H9 (cell line): Measurements from ENCODE around the gene LAMP5. TPM values are rescaled to one million over a fixed set of nuclear protein-coding genes. Genes with fewer than 3 reads are reported as not detected.

ENCODE experiments used
- DNase-seq: peaks from one replicate; pipeline ENCODE4 v3.0.0-alpha.2; 2017
- H2AFZ ChIP-seq: one replicate; pipeline ENCODE4 v1.6.1; 2013; ENCODE audit warnings: mild to moderate bottlenecking, low read length, control low read depth, moderate library complexity
- H2AK5ac ChIP-seq: 2 replicates; pipeline ENCODE4 v1.6.1; 2013; ENCODE audit warnings: low read length, control low read depth, mixed read lengths; ENCODE audit not compliant: insufficient read length
- H2BK120ac ChIP-seq: one replicate; pipeline ENCODE4 v1.6.1; 2013; ENCODE audit warnings: low read depth, mild to moderate bottlenecking, low read length, control low read depth, inconsistent platforms; ENCODE audit not compliant: poor library complexity, severe bottlenecking
- H2BK12ac ChIP-seq: 2 replicates; pipeline ENCODE4 v1.6.1; 2013; ENCODE audit warnings: low read length, control low read depth, mixed read lengths, low read depth; ENCODE audit not compliant: insufficient read length
- H2BK15ac ChIP-seq: 2 replicates; pipeline ENCODE4 v1.6.1; 2013; ENCODE audit warnings: low read depth, low read length, control low read depth
- H2BK20ac ChIP-seq: one replicate; pipeline ENCODE4 v1.6.1; 2013; ENCODE audit warnings: low read depth, mild to moderate bottlenecking, low read length, control low read depth, inconsistent platforms; ENCODE audit not compliant: poor library complexity, severe bottlenecking
- H2BK5ac ChIP-seq: 2 replicates; pipeline ENCODE4 v1.6.1; 2013; ENCODE audit warnings: low read length, control low read depth, mixed read lengths; ENCODE audit not compliant: insufficient read length
- H3K14ac ChIP-seq: 2 replicates; pipeline ENCODE4 v1.6.1; 2013; ENCODE audit warnings: low read length, control low read depth; ENCODE audit not compliant: insufficient read depth
- H3K18ac ChIP-seq: 2 replicates; pipeline ENCODE4 v1.6.1; 2013; ENCODE audit warnings: low read depth, mild to moderate bottlenecking, mixed read lengths, low read length, control low read depth; ENCODE audit not compliant: insufficient read length
- H3K23ac ChIP-seq: 2 replicates; pipeline ENCODE4 v1.6.1; 2013; ENCODE audit warnings: low read length, control low read depth, mixed read lengths, low read depth; ENCODE audit not compliant: insufficient read length
- H3K23me2 ChIP-seq: 2 replicates; pipeline ENCODE4 v1.6.1; 2013; ENCODE audit warnings: low read depth, mild to moderate bottlenecking, mixed read lengths, low read length, control low read depth; ENCODE audit not compliant: insufficient read length, poor library complexity, severe bottlenecking
- H3K27ac ChIP-seq: 2 replicates; pipeline ENCODE4 v1.5.1; 2013; ENCODE audit warnings: low read length, control low read depth, mixed read lengths, low read depth; ENCODE audit not compliant: insufficient read length
- H3K27me3 ChIP-seq: 2 replicates; pipeline ENCODE4 v1.6.1; 2013; ENCODE audit warnings: low read length, control low read depth, inconsistent platforms; ENCODE audit not compliant: insufficient read depth
- H3K4ac ChIP-seq: 2 replicates; pipeline ENCODE4 v1.6.1; 2013; ENCODE audit warnings: low read depth, mild to moderate bottlenecking, control low read depth, inconsistent platforms, low read length, moderate library complexity
- H3K4me1 ChIP-seq: 2 replicates; pipeline ENCODE4 v1.6.1; 2013; ENCODE audit warnings: low read length, control low read depth, inconsistent platforms; ENCODE audit not compliant: insufficient read depth
- H3K4me2 ChIP-seq: 2 replicates; pipeline ENCODE4 v1.6.1; 2013; ENCODE audit warnings: low read length, control low read depth, mixed read lengths; ENCODE audit not compliant: insufficient read length, insufficient read depth
- H3K56ac ChIP-seq: 2 replicates; pipeline ENCODE4 v1.6.1; 2013; ENCODE audit warnings: low read depth, mild to moderate bottlenecking, mixed read lengths, low read length, control low read depth; ENCODE audit not compliant: insufficient read length
- H3K79me1 ChIP-seq: 2 replicates; pipeline ENCODE4 v1.6.1; 2013; ENCODE audit warnings: low read depth, mild to moderate bottlenecking, moderate library complexity, low read length, control low read depth, inconsistent platforms; ENCODE audit not compliant: insufficient read depth, poor library complexity, severe bottlenecking
- H3K79me2 ChIP-seq: 2 replicates; pipeline ENCODE4 v1.6.1; 2013; ENCODE audit warnings: low read length, control low read depth, inconsistent platforms; ENCODE audit not compliant: insufficient read depth
- H3K9ac ChIP-seq: 2 replicates; pipeline ENCODE4 v1.6.1; 2013; ENCODE audit warnings: low read length, control low read depth, mixed read lengths; ENCODE audit not compliant: insufficient read length; ENCODE audit errors: extremely low read depth
- H3K9me3 ChIP-seq: one replicate; pipeline ENCODE4 v1.6.1; 2013; ENCODE audit warnings: low read depth, low read length, inconsistent platforms; ENCODE audit not compliant: control insufficient read depth
- H3T11ph ChIP-seq: one replicate; pipeline ENCODE4 v1.6.1; 2013; ENCODE audit warnings: mild to moderate bottlenecking, low read length, control low read depth, inconsistent platforms
- H4K20me1 ChIP-seq: one replicate; pipeline ENCODE4 v1.6.1; 2013; ENCODE audit not compliant: control insufficient read depth, insufficient read length, insufficient read depth
- H4K5ac ChIP-seq: 2 replicates; pipeline ENCODE4 v1.6.1; 2013; ENCODE audit warnings: low read depth, mild to moderate bottlenecking, mixed read lengths, low read length, control low read depth; ENCODE audit not compliant: insufficient read length
- H4K8ac ChIP-seq: replicated peaks from 2 replicates; pipeline ENCODE4 v1.6.1; 2013; ENCODE audit warnings: low read length, control low read depth, mixed read lengths, low read depth; ENCODE audit not compliant: insufficient read length
- H4K91ac ChIP-seq: 2 replicates; pipeline ENCODE4 v1.6.1; 2013; ENCODE audit warnings: low read depth, mild to moderate bottlenecking, moderate library complexity, mixed read lengths, low read length, control low read depth; ENCODE audit not compliant: insufficient read length
- H3K27ac Mint-ChIP-seq, 3 experiments: 2 replicates in 2 of 3; 3 replicates in 1 of 3; pipeline ENCODE4 v1.8.0; 2020 to 2021; ENCODE audit warnings: mixed read lengths in 3 of 3, mild to moderate bottlenecking in 1 of 3, moderate library complexity in 1 of 3
- H3K27me3 Mint-ChIP-seq: 2 replicates; pipeline ENCODE4 v1.8.0; 2021; ENCODE audit warnings: low read depth, mild to moderate bottlenecking, moderate library complexity, mixed read lengths
- H3K36me3 Mint-ChIP-seq, 3 experiments: 2 replicates in 2 of 3; 3 replicates in 1 of 3; pipeline ENCODE4 v1.8.0; 2020 to 2021; ENCODE audit warnings: low read depth in 3 of 3, mixed read lengths in 3 of 3; ENCODE audit not compliant: insufficient read depth in 1 of 3
- H3K4me1 Mint-ChIP-seq, 2 experiments: 2 replicates each; pipeline ENCODE4 v1.8.0; 2020; ENCODE audit warnings: mixed read lengths in 2 of 2
- H3K4me3 Mint-ChIP-seq, 2 experiments: 2 replicates in 1 of 2; 3 replicates in 1 of 2; pipeline ENCODE4 v1.8.0; 2020 to 2021; ENCODE audit warnings: mild to moderate bottlenecking in 2 of 2, mixed read lengths in 2 of 2, moderate library complexity in 1 of 2
- H3K9me3 Mint-ChIP-seq, 2 experiments: 2 replicates in 1 of 2; 3 replicates in 1 of 2; pipeline ENCODE4 v1.8.0; 2020; ENCODE audit warnings: mild to moderate bottlenecking in 2 of 2, mixed read lengths in 2 of 2, moderate library complexity in 1 of 2
- CTCF ChIP-seq: fragments of 200-600 bp; sonication (generic); conservative IDR thresholded peaks from 3 replicates; pipeline ENCODE4 v1.8.0; 2021; ENCODE audit warnings: antibody characterized with exemption, mild to moderate bottlenecking
- whole genome bisulfite sequencing: extraction: QIAGEN DNeasy Blood & Tissue Kit; methylation state at CpG from one replicate; pipeline ENCODE4 v1.1.7; 2013; ENCODE audit warnings: missing lambda C conversion rate, low lambda C conversion rate, mixed read lengths; ENCODE audit not compliant: insufficient read length; ENCODE audit errors: extremely low coverage; 5-methylcytosine and 5-hydroxymethylcytosine counted together
- total RNA-seq: library from RNA; stranded (reverse); gene quantifications from 2 replicates; pipeline ENCODE4 v1.2.1, GENCODE V29; 2021

The LAMP5 gene
- total RNA-seq, 1 experiment from 2014 or later: 0.35 TPM

- H3K4me3 Mint-ChIP-seq: no peak overlapping the region
- no peak overlapping the region for H2AFZ ChIP-seq
- H3K4ac ChIP-seq: no peak overlapping the region
- H3K18ac ChIP-seq: no peak overlapping the region
- H3K27ac Mint-ChIP-seq: no peak overlapping the region
- H3K56ac ChIP-seq: no peak overlapping the region
- H2BK20ac ChIP-seq: no peak overlapping the region
- no peak for DNase-seq
- no peak overlapping the region for H3T11ph ChIP-seq
- no peak overlapping the region for H4K91ac ChIP-seq
- H2AK5ac ChIP-seq: no peak overlapping the region
- no peak overlapping the region for H4K8ac ChIP-seq
- H3K14ac ChIP-seq: no peak overlapping the region
- no peak overlapping the region for H3K4me2 ChIP-seq
- no peak overlapping the region for H3K9ac ChIP-seq
- no peaks in the 10 kb centered on the region for H3K4me1 ChIP-seq
- no peaks in the 10 kb centered on the region for H3K4me1 Mint-ChIP-seq
- H3K27ac ChIP-seq: no peak overlapping the region
- no peak overlapping the region for H3K23ac ChIP-seq
- H3K27me3 Mint-ChIP-seq: peaks cover 3% of the 10 kb centered on the region; the same call in 1 of the 2 replicates
- H2BK120ac ChIP-seq: no peak overlapping the region
- no peak overlapping the region for H2BK12ac ChIP-seq
- TF ChIP-seq CTCF: no peak
- no peaks in the 10 kb centered on the region for H3K9me3 ChIP-seq
- H4K5ac ChIP-seq: no peak overlapping the region
- no CpG with 5 or more reads among the region's 2 CpGs for WGBS
- no peaks in the 10 kb centered on the region for H4K20me1 ChIP-seq
- H2BK5ac ChIP-seq: no peak overlapping the region
- no peak overlapping the region for H2BK15ac ChIP-seq
- H3K9me3 Mint-ChIP-seq: no peaks in the 10 kb centered on the region
- H3K79me2 ChIP-seq: no peaks in the 10 kb centered on the region
- H3K23me2 ChIP-seq: no peaks in the 10 kb centered on the region
- H3K27me3 ChIP-seq: no peaks in the 10 kb centered on the region
- H3K79me1 ChIP-seq: no peaks in the 10 kb centered on the region
- no peaks in the 10 kb centered on the region; a peak in 1 of 7 replicates for H3K36me3 Mint-ChIP-seq
Measured at GRCh38 chr20:9555781-9556180, 41.4 kb downstream of the LAMP5 start.
